ENCODE measurements around the gene PTBP1.

Gene PTBP1

DNA sequence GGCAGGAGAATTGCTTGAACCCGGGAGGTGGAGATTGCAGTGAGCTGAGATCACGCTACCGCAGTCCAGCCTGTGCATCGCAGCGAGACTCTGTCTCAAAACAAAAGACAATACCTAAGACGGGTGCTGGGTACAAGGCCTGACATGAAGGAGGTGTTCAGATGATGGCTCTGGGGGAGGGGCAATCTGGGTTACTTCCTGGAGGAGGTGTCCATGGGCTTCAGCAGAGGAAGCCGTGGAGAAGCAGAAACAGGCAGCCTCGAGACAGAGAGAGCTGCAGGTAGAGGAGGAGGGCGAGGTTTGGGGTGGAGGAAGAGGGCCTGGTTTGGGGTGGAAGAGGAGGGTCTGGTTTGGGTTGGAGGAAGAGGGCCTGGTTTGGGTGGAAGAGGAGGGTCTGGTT is 42.7 kb upstream of the PTBP1 start:
- H3K9me3 ChIP-seq (ENCODE audit: insufficient read depth, low read length) = peaks cover 30% of the 10 kb centered on the region; the same call in 1 of the 2 replicates
- no peak for DNase-seq (ENCODE audit: low read depth, low spot score)
- peaks cover 17% of the 10 kb centered on the region for H3K4me1 ChIP-seq (ENCODE audit: insufficient read depth, insufficient read length)
- H3K27me3 ChIP-seq (ENCODE audit: insufficient read depth, insufficient read length) = no peaks in the 10 kb centered on the region
- H3K9ac ChIP-seq (ENCODE audit: insufficient read length, low read depth) = peak overlapping the region; percentile 56
- no peak overlapping the region for H3K4me3 ChIP-seq (ENCODE audit: insufficient read length, low read depth)
- TF ChIP-seq SUZ12 (IDR thresholded peaks at IDR 0.05; ENCODE audit: extremely low read depth, insufficient read depth, insufficient read length) = no peak
- TF ChIP-seq ZNF274 (IDR thresholded peaks at IDR 0.05; ENCODE audit: low read depth, low read length) = no peak
- TF ChIP-seq YY1 (IDR thresholded peaks at IDR 0.05; ENCODE audit: insufficient read depth, insufficient read length) = no peak
- no peaks in the 10 kb centered on the region for H3K36me3 ChIP-seq (ENCODE audit: insufficient read depth, insufficient read length, low read length)

DNA sequence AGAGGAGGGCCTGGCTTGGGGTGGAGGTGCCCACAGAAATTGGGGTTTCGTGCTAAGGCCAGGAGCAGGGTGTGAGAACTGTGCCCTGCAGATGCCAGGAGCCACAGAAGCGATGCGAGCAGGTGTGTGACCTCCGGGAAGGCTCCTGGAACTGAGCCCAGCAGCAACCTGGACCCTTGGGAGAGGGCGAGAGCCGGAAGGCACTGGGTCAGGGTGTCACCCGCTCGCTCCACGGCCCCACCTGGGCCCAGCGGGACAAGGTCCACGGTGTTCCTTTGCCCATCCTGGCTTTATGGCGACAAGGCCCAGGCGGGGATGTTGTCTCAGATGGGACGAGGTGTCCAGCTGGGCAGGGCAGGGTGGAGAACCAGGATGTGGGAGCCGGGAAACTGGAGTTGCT is 42.2 kb upstream of the PTBP1 start:
- Histone ChIP-seq H3K9ac (ENCODE audit: insufficient read length, low read depth) (peak overlapping the region; percentile 56), H3K27me3 (ENCODE audit: insufficient read depth, insufficient read length) (no peaks in the 10 kb centered on the region), H3K36me3 (ENCODE audit: insufficient read depth, insufficient read length, low read length) (no peaks in the 10 kb centered on the region), H3K4me1 (ENCODE audit: insufficient read depth, insufficient read length) (peaks cover 15% of the 10 kb centered on the region), H3K4me3 (ENCODE audit: insufficient read length, low read depth) (no peak overlapping the region), H3K9me3 (ENCODE audit: insufficient read depth, low read length) (peaks cover 30% of the 10 kb centered on the region; the same call in 1 of the 2 replicates)
- DNase-seq (ENCODE audit: low read depth, low spot score) = no peak
- TF ChIP-seq ZNF274 (IDR thresholded peaks at IDR 0.05; ENCODE audit: low read depth, low read length) (no peak), YY1 (IDR thresholded peaks at IDR 0.05; ENCODE audit: insufficient read depth, insufficient read length) (no peak), SUZ12 (IDR thresholded peaks at IDR 0.05; ENCODE audit: extremely low read depth, insufficient read depth, insufficient read length) (no peak)

DNA sequence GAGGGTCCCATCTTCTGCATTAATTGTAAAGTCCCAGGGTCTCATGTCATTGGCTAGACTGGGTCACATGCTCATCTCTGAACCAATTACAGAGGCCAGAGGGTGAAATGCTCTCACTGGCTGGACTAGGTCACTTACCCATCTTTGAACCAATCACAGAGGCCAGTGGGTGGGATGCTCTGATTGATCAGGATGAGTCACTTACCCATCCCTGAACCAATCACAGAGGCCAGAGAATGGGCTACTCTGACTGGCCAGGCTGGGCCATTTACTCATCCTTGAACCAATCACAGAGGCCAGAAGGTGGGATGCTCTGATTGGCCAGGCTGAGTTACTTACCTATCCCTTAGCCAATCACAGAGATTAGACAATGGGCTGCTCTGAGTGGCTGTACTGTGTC is 41.0 kb upstream of the PTBP1 start:
- Histone ChIP-seq H3K4me3 (ENCODE audit: insufficient read length, low read depth) (no peak overlapping the region), H3K36me3 (ENCODE audit: insufficient read depth, insufficient read length, low read length) (no peaks in the 10 kb centered on the region), H3K9me3 (ENCODE audit: insufficient read depth, low read length) (peaks cover 30% of the 10 kb centered on the region; the same call in 1 of the 2 replicates), H3K27me3 (ENCODE audit: insufficient read depth, insufficient read length) (no peaks in the 10 kb centered on the region), H3K9ac (ENCODE audit: insufficient read length, low read depth) (no peak overlapping the region), H3K4me1 (ENCODE audit: insufficient read depth, insufficient read length) (peaks cover 10% of the 10 kb centered on the region)
- TF ChIP-seq ZNF274 (IDR thresholded peaks at IDR 0.05; ENCODE audit: low read depth, low read length) (no peak), YY1 (IDR thresholded peaks at IDR 0.05; ENCODE audit: insufficient read depth, insufficient read length) (no peak), SUZ12 (IDR thresholded peaks at IDR 0.05; ENCODE audit: extremely low read depth, insufficient read depth, insufficient read length) (no peak)
- no peak for DNase-seq (ENCODE audit: low read depth, low spot score)

DNA sequence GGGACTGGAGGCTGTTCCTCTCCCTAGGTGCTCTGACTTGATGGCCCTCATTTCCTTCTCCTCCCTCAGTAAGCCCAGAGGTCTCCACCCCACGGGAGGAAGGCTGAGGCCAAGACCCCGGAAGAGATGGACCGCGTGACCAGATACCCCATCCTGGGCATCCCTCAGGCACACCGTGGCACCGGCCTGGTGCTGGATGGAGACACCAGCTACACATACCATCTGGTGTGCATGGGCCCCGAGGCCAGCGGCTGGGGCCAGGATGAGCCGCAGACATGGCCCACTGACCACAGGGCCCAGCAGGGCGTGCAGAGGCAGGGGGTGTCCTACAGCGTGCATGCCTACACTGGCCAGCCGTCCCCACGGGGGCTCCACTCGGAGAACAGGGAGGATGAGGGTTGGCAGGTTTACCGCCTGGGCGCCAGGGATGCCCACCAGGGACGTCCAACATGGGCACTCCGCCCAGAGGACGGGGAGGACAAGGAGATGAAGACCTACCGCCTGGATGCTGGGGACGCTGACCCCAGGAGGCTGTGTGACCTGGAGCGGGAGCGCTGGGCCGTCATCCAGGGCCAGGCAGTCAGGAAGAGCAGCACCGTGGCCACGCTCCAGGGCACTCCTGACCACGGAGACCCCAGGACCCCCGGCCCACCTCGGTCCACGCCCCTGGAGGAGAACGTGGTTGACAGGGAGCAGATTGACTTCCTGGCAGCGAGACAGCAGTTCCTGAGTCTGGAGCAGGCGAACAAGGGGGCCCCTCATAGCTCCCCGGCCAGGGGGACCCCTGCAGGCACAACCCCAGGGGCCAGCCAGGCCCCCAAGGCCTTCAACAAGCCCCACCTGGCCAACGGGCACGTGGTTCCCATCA is 40.2 kb upstream of the PTBP1 start:
- H3K27me3 ChIP-seq (ENCODE audit: insufficient read depth, insufficient read length) = no peaks in the 10 kb centered on the region
- no peaks in the 10 kb centered on the region for H3K36me3 ChIP-seq (ENCODE audit: insufficient read depth, insufficient read length, low read length)
- H3K4me3 ChIP-seq (ENCODE audit: insufficient read length, low read depth) = no peak overlapping the region

DNA sequence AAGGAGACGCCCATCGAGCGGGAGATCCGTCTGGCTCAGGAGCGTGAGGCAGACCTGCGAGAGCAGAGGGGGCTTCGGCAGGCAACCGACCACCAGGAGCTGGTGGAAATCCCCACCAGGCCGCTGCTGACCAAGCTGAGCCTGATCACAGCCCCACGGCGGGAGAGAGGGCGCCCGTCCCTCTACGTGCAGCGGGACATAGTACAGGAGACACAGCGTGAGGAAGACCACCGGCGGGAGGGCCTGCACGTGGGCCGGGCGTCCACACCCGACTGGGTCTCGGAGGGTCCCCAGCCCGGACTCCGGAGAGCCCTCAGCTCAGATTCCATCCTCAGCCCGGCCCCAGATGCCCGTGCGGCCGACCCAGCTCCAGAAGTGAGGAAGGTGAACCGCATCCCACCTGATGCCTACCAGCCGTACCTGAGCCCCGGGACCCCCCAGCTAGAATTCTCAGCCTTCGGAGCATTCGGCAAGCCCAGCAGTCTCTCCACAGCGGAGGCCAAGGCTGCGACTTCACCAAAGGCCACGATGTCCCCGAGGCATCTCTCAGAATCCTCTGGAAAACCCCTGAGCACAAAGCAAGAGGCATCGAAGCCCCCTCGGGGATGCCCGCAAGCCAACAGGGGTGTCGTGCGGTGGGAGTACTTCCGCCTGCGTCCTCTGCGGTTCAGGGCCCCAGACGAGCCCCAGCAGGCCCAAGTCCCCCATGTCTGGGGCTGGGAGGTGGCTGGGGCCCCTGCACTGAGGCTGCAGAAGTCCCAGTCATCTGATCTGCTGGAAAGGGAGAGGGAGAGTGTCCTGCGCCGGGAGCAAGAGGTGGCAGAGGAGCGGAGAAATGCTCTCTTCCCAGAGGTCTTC is 39.2 kb upstream of the PTBP1 start:
- H3K27me3 ChIP-seq (ENCODE audit: insufficient read depth, insufficient read length) = no peaks in the 10 kb centered on the region
- H3K4me1 ChIP-seq (ENCODE audit: insufficient read depth, insufficient read length) = peaks cover 1% of the 10 kb centered on the region
- no peaks in the 10 kb centered on the region for H3K36me3 ChIP-seq (ENCODE audit: insufficient read depth, insufficient read length, low read length)
- H3K4me3 ChIP-seq (ENCODE audit: insufficient read length, low read depth) = no peak overlapping the region
- no peak for DNase-seq (ENCODE audit: low read depth, low spot score)
- peaks cover 30% of the 10 kb centered on the region; the same call in 1 of the 2 replicates for H3K9me3 ChIP-seq (ENCODE audit: insufficient read depth, low read length)
- no peak overlapping the region for H3K9ac ChIP-seq (ENCODE audit: insufficient read length, low read depth)
- TF ChIP-seq SUZ12 (IDR thresholded peaks at IDR 0.05; ENCODE audit: extremely low read depth, insufficient read depth, insufficient read length) = no peak
- TF ChIP-seq YY1 (IDR thresholded peaks at IDR 0.05; ENCODE audit: insufficient read depth, insufficient read length) = no peak
- no peak for TF ChIP-seq ZNF274 (IDR thresholded peaks at IDR 0.05; ENCODE audit: low read depth, low read length)

More for the DNA sequence above, 40.2 kb upstream of the PTBP1 start:
- TF ChIP-seq SUZ12 (IDR thresholded peaks at IDR 0.05; ENCODE audit: extremely low read depth, insufficient read depth, insufficient read length) = no peak
- no peak for TF ChIP-seq YY1 (IDR thresholded peaks at IDR 0.05; ENCODE audit: insufficient read depth, insufficient read length)
- no peak for TF ChIP-seq ZNF274 (IDR thresholded peaks at IDR 0.05; ENCODE audit: low read depth, low read length)
- Histone ChIP-seq H3K9me3 (ENCODE audit: insufficient read depth, low read length) (peaks cover 30% of the 10 kb centered on the region; the same call in 1 of the 2 replicates), H3K9ac (ENCODE audit: insufficient read length, low read depth) (no peak overlapping the region), H3K4me1 (ENCODE audit: insufficient read depth, insufficient read length) (peaks cover 6% of the 10 kb centered on the region)
- no peak for DNase-seq (ENCODE audit: low read depth, low spot score)

DNA sequence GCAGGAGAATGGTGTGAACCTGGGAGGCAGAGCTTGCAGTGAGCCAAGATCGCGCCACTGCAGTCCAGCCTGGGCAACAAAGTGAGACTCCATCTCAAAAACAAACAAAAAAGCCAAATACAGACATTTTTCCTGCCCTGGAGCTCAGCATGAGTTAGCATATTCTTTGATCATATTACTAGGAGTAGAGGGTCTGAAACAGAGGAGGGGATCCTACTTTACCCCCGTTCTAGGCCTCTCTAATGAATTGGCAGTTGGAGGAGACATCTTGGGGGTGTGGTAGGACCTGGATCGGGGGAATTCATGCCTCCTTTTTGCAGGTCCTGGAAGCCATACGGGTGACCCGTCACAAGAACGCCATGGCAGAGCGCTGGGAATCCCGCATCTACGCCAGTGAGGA is 34.1 kb upstream of the PTBP1 start:
- Histone ChIP-seq H3K36me3 (ENCODE audit: insufficient read depth, insufficient read length, low read length) (no peaks in the 10 kb centered on the region), H3K9me3 (ENCODE audit: insufficient read depth, low read length) (peaks cover 10% of the 10 kb centered on the region; the same call in 1 of the 2 replicates), H3K27me3 (ENCODE audit: insufficient read depth, insufficient read length) (no peaks in the 10 kb centered on the region), H3K9ac (ENCODE audit: insufficient read length, low read depth) (no peak overlapping the region), H3K4me3 (ENCODE audit: insufficient read length, low read depth) (no peak overlapping the region), H3K4me1 (ENCODE audit: insufficient read depth, insufficient read length) (no peaks in the 10 kb centered on the region)
- DNase-seq (ENCODE audit: low read depth, low spot score) = no peak
- no peak for TF ChIP-seq YY1 (IDR thresholded peaks at IDR 0.05; ENCODE audit: insufficient read depth, insufficient read length)
- no peak for TF ChIP-seq SUZ12 (IDR thresholded peaks at IDR 0.05; ENCODE audit: extremely low read depth, insufficient read depth, insufficient read length)
- no peak for TF ChIP-seq ZNF274 (IDR thresholded peaks at IDR 0.05; ENCODE audit: low read depth, low read length)
